NCI-H1417 (cell line): ENCODE data around the gene CTAG1A.
"Not testable (repeated sequence)": the region's sequence is repeated elsewhere in the genome, so short reads cannot be mapped to it uniquely, and the experiment has no call there.

Experiments
- DNase-seq, 3 experiments: peaks; one replicate each; lab custom pipeline; 2025; lab: John Stamatoyannopoulos, UW

The CTAG1A gene

GRCh38 chrX:154584585-154585183 lies at the start of gene CTAG1A:
CTAG1A (plus strand) TSS chrX:154585133; CDS start chrX:154585207, 74 bp downstream.
- not testable (repeated sequence) for DNase-seq

- DNase-seq = no peak
These were observed 49.0 kb upstream of the CTAG1A start for GRCh38 chrX:154535892-154536291.

GRCh38 chrX:154539077-154539476 lies 45.9 kb upstream of the CTAG1A start:
- DNase-seq = no peak

- DNase-seq = not testable (repeated sequence)
These were observed 44.6 kb upstream of the CTAG1A start for GRCh38 chrX:154540365-154540764.

- no peak for DNase-seq
These were observed 43.9 kb upstream of the CTAG1A start for GRCh38 chrX:154540897-154541535.

- no peak for DNase-seq
These were observed 43.4 kb upstream of the CTAG1A start for GRCh38 chrX:154541589-154541895.

GRCh38 chrX:154541896-154542722 lies 42.8 kb upstream of the CTAG1A start:
- DNase-seq = no peak

GRCh38 chrX:154542723-154543424 lies 42.1 kb upstream of the CTAG1A start:
- no peak for DNase-seq

GRCh38 chrX:154545673-154546274 lies 39.2 kb upstream of the CTAG1A start:
- no peak for DNase-seq

GRCh38 chrX:154546354-154547244 lies 38.3 kb upstream of the CTAG1A start, which contains the start of gene G6PD:
G6PD (minus strand) TSS chrX:154546846; CDS start chrX:154546155, 691 bp downstream.
- DNase-seq = peak; percentile 89 to 90 (median 89)

- DNase-seq = peak; percentile 92 to 95 (median 95)
These were observed 37.5 kb upstream of the CTAG1A start, which contains the start of gene IKBKG for GRCh38 chrX:154547245-154548027. IKBKG (plus strand) TSS chrX:154547620; CDS start chrX:154552003, 4,383 bp downstream.

GRCh38 chrX:154548028-154548316 lies 37.0 kb upstream of the CTAG1A start:
- DNase-seq = peak in 2 of 3 experiments; percentile 33 to 50

GRCh38 chrX:154549766-154550165 lies 35.2 kb upstream of the CTAG1A start:
- DNase-seq = no peak

- DNase-seq = not testable (repeated sequence)
These were observed 32.7 kb upstream of the CTAG1A start for GRCh38 chrX:154552112-154552806.

GRCh38 chrX:154558060-154558690 lies 26.8 kb upstream of the CTAG1A start:
- not testable (repeated sequence) for DNase-seq

- DNase-seq = not testable (repeated sequence)
These were observed 26.0 kb upstream of the CTAG1A start for GRCh38 chrX:154558896-154559295.

GRCh38 chrX:154560326-154560725 lies 24.6 kb upstream of the CTAG1A start:
- DNase-seq = not testable (repeated sequence)

GRCh38 chrX:154562295-154562694 lies 22.6 kb upstream of the CTAG1A start:
- not testable (repeated sequence) for DNase-seq

GRCh38 chrX:154570361-154570760 lies 14.6 kb upstream of the CTAG1A start:
- DNase-seq = not testable (repeated sequence)
